HFF-Myc (cell line): ENCODE data around the gene TEX54.
"Not testable (repeated sequence)": the region's sequence is repeated elsewhere in the genome, so short reads cannot be mapped to it uniquely, and the experiment has no call there.

Experiments
- DNase-seq: peaks from one replicate; pipeline ENCODE4 v3.0.0-alpha.2; 2011; ENCODE audit warnings: low read depth; ENCODE audit errors: extremely low read depth
- H3K4me3 ChIP-seq: replicated peaks from 2 replicates; pipeline ENCODE4 v1.5.1; 2011; ENCODE audit warnings: low read depth, mild to moderate bottlenecking, control low read depth, low read length
- TF ChIP-seq, protein P1 (sequence below): IDR thresholded peaks from 2 replicates; pipeline ENCODE4 v1.5.1; 2012; ENCODE audit warnings: mild to moderate bottlenecking, low read depth, low read length, control low read depth; ENCODE audit errors: missing control alignments

Gene TEX54

DNA sequence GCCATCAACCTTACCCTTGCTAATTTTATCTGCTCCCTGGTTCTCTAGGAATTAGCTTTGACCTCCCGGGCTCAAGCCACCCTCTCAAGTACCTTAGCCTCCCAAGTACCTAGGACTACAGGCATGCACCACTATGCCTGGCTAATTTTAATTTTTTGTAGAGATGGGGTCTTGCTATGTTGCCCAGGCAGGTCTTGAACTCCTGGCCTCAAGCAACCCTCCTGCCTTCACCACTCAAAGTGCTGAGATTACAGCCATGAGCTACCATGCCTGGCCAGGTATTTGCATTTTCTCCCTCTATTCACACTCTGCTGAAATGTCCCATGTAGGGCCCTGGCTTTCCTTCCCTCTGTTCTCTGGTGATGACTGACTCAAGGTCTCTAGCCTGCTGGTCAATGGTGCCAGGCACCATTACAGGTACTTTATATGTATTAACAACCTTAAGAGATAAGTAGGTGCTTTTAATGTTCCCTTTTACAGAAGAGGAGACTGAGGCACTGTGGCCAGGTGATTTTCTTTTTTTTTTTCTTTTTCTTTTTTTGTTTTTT lies 15.2 kb upstream of the TEX54 start:
- DNase-seq: no peak
- TF ChIP-seq, protein P1, sequence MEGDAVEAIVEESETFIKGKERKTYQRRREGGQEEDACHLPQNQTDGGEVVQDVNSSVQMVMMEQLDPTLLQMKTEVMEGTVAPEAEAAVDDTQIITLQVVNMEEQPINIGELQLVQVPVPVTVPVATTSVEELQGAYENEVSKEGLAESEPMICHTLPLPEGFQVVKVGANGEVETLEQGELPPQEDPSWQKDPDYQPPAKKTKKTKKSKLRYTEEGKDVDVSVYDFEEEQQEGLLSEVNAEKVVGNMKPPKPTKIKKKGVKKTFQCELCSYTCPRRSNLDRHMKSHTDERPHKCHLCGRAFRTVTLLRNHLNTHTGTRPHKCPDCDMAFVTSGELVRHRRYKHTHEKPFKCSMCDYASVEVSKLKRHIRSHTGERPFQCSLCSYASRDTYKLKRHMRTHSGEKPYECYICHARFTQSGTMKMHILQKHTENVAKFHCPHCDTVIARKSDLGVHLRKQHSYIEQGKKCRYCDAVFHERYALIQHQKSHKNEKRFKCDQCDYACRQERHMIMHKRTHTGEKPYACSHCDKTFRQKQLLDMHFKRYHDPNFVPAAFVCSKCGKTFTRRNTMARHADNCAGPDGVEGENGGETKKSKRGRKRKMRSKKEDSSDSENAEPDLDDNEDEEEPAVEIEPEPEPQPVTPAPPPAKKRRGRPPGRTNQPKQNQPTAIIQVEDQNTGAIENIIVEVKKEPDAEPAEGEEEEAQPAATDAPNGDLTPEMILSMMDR: no peak
- H3K4me3 ChIP-seq: no peak overlapping the region

DNA sequence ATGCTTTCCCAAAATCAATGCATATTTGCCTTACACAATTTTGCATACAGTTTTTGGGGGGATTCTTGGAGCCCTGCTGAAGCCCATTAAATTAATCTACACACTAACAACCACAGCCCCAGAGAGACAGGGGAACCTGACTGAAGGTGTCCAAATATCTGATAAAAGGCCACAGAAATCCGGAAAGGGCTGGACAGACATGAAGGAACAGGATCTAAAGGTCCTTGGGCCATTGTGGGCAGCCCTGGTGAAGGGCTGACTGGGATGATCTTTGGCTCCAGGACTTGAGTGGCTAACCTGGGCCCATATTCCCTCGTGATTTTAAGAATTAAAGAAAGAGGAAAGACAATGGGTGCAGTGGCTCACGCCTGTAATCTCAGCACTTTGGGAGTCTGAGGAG lies 13.5 kb upstream of the TEX54 start:
- TF ChIP-seq, protein P1: no peak
- no peak overlapping the region for H3K4me3 ChIP-seq
- DNase-seq: no peak

DNA sequence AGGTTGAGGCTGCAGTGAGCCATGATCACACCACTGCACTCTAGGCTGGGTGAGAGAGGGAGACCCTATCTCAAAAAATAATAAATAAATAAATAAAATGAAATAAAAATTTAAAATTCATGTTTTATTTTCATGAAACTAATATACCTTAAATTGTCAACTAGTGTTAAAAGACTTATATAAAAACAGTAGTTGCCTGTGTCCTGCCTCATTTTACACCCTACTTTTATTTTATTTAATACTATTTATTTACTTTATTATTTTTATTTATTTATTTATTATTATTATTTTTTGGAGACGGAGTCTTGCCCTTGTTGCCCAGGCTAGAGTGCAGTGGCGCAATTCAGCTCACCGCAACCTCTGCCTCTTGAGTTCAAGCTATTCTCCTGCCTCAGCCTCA lies 11.5 kb upstream of the TEX54 start:
- no peak for DNase-seq
- TF ChIP-seq, protein P1: no peak
- H3K4me3 ChIP-seq: no peak overlapping the region

DNA sequence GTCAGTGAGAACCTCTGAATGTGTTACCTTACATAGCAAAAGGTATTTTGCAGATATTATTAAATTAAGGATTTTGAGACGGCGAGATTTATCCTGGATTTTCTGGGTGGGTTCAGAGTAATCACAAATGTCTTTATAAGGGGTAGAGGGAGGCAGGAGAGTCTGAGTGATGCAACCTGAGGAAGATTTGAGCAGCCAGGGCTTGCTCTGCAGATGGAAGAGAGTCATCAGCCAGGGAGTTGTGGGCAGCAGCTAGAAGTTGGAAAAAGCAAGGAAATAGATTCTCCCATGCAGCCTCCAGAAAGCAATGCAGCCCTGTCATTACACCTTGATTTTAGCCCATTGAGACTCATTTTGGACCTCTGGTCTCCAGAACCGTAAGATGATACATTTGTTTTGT lies 10.8 kb upstream of the TEX54 start:
- TF ChIP-seq, protein P1: no peak
- DNase-seq: no peak
- no peak overlapping the region for H3K4me3 ChIP-seq

DNA sequence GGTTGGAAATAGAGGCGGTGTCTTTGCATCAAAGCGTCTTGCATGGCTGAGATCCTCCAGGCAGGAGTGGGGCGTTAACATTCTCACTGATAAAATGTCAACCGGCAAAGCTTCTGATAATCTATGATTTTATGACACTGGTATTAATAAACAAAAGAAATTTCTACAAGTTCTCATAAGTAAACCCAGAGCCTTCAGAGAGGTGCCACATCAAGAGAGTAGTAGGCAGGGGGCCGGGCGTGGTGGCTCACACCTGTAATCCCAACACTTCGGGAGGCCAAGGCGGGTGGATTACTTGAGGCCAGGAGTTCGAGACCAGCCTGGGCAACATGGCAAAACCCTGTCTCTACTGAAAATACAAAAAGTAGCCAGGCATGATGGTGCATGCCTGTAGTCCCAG lies 10.2 kb upstream of the TEX54 start:
- DNase-seq, H3K4me3 ChIP-seq: not testable (repeated sequence)

DNA sequence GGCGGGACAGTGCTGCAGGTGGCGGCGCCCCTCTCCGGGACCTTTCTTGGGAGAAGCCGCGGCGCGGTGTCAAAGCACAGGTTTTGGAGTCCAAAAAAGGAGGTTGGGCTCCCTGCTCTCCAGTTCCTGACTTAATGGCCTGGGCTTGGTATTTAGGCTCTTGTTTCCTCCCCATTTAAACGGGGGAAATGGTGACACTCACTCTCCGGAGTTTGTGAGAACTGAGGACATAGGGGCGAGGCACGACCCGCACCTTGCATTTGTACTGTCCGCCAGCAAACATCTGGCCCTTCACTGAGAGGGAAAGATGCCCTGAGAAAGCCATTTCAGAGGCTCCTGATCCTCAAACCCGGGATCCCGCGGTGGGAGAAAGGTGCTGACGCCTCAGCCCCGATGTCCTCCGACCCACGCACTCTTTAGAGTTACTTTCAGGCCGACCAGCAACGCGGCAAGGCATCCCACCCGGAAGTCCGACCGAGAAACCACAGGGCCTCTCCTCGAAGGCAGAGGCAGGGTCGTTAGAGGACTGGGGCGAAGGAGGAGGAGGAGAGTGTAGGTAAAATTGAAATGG lies 9.6 kb upstream of the TEX54 start:
- DNase-seq: no peak
- TF ChIP-seq, protein P1: no peak
- peak overlapping the region; percentile 36 for H3K4me3 ChIP-seq

DNA sequence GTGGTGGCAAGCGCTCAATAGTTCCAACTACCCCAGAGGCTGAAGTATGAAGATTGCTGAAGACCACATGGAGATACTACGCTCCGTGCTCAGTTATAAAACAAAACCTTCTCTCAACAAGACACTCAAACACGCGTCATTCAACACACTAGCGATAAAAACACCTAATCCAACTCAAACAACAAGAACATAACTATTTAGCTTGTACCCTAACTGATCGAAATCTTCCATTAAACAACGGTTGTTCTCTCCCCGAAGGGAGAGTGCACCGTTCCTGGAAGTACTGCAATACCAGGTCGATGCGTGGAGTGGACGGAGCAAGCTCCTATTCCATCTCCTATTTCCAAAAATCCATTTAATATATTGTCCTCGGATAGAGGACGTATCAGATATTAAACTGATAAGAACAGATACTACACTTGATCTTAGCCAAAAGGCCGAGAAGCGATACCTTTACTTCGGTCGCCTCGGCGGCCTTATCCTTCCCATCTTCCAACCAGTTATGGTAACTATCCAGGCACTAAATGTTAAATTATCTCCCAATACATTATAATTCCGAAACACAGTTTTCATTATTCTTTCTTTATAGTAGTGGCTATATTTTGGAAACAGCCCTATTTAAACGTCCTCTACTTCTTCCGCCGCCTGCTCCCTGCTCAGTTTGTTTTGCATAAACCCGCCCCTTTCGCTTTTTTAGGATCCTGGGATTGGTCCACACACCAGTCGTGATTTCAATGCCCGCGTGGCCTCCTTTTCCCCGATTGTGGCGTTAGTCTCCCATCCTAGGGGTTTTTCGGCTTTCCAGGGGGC lies 8.9 kb upstream of the TEX54 start:
- peak; percentile 100 for DNase-seq
- peak overlapping the region; percentile 36 for H3K4me3 ChIP-seq
- TF ChIP-seq, protein P1: no peak

DNA sequence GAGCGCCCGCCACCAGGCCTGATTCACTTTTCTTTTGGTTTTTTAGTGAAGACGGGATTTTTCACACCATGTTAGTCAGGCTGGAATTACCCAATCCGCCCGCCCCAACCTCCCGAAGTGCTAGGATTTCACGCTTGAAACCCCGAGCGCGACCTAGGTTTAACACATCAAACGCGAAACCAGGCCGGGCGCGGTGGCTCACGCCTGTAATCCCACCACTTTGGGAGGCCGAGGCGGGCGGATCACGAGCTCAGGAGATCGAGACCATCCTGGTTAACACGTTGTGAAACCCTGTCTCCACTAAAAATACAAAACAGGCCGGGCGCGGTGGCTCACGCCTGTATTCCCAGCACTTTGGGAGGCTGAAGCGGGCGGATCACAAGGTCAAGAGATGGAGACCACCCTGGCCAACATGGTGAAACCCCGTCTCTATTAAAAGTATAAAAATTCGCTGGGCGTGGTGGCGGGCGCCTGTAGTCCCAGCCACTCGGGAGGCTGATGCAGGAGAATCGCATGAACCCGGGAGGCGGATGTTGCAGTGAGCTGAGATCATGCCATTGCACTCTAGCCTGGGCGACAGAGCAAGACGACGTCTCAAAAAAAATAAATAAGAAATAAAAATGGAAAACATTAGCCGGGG lies 8.2 kb upstream of the TEX54 start:
- H3K4me3 ChIP-seq: peak overlapping the region; percentile 99
- not testable (repeated sequence) for DNase-seq
